ENCODE data around the gene LGALS14. TPM values are rescaled to one million over a fixed set of nuclear protein-coding genes. Genes with fewer than 3 reads are reported as not detected.

Gene LGALS14
- total RNA-seq, 1 experiment from 2014 or later, result not detected

- no peak for DNase-seq
- Mint-ChIP-seq H3K9me3 (ENCODE audit: low read depth, unreplicated experiment) (no peaks in the 10 kb centered on the region), H3K27ac (ENCODE audit: unreplicated experiment) (no peak overlapping the region), H3K36me3 (ENCODE audit: insufficient read depth, unreplicated experiment) (no peaks in the 10 kb centered on the region), H3K27me3 (ENCODE audit: unreplicated experiment) (peaks cover 99% of the 10 kb centered on the region), H3K4me1 (ENCODE audit: low read depth, unreplicated experiment) (no peaks in the 10 kb centered on the region), H3K4me3 (ENCODE audit: low read depth, unreplicated experiment) (no peak overlapping the region)
- no peak for TF ChIP-seq CTCF (IDR thresholded peaks at IDR 0.05; ENCODE audit: unreplicated experiment)
- intact Hi-C loops (cut with micrococcal nuclease; ENCODE audit: unreplicated experiment), result no loop called here
- BruUV-seq (replicated peaks), result no TSS peak
- CTCF ChIA-PET, result no interaction called here
Observed at GRCh38 chr19:39740395-39740794, 36.1 kb downstream of the LGALS14 start.

GRCh38 chr19:39745643-39746042, 41.4 kb downstream of the LGALS14 start:
- intact Hi-C loops (cut with micrococcal nuclease; ENCODE audit: unreplicated experiment), result no loop called here
- no peak for TF ChIP-seq CTCF (IDR thresholded peaks at IDR 0.05; ENCODE audit: unreplicated experiment)
- BruUV-seq (replicated peaks), result no TSS peak
- no peak overlapping the region for H3K4me3 Mint-ChIP-seq (ENCODE audit: low read depth, unreplicated experiment)
- no peak overlapping the region for H3K27ac Mint-ChIP-seq (ENCODE audit: unreplicated experiment)
- no peaks in the 10 kb centered on the region for H3K4me1 Mint-ChIP-seq (ENCODE audit: low read depth, unreplicated experiment)
- peaks cover 96% of the 10 kb centered on the region for H3K27me3 Mint-ChIP-seq (ENCODE audit: unreplicated experiment)
- no peaks in the 10 kb centered on the region for H3K9me3 Mint-ChIP-seq (ENCODE audit: low read depth, unreplicated experiment)
- CTCF ChIA-PET, result no interaction called here
- H3K36me3 Mint-ChIP-seq (ENCODE audit: insufficient read depth, unreplicated experiment), result no peaks in the 10 kb centered on the region
- no peak for DNase-seq

GRCh38 chr19:39746836-39747529, 42.7 kb downstream of the LGALS14 start:
- H3K9me3 Mint-ChIP-seq (ENCODE audit: low read depth, unreplicated experiment), result no peaks in the 10 kb centered on the region
- intact Hi-C loops (cut with micrococcal nuclease; ENCODE audit: unreplicated experiment), result no loop called here
- TF ChIP-seq CTCF (IDR thresholded peaks at IDR 0.05; ENCODE audit: unreplicated experiment), result no peak
- no peaks in the 10 kb centered on the region for H3K4me1 Mint-ChIP-seq (ENCODE audit: low read depth, unreplicated experiment)
- H3K27ac Mint-ChIP-seq (ENCODE audit: unreplicated experiment), result no peak overlapping the region
- peaks cover 91% of the 10 kb centered on the region for H3K27me3 Mint-ChIP-seq (ENCODE audit: unreplicated experiment)
- no peak overlapping the region for H3K4me3 Mint-ChIP-seq (ENCODE audit: low read depth, unreplicated experiment)
- H3K36me3 Mint-ChIP-seq (ENCODE audit: insufficient read depth, unreplicated experiment), result no peaks in the 10 kb centered on the region
- no TSS peak for BruUV-seq (replicated peaks)
- CTCF ChIA-PET, result no interaction called here
- no peak for DNase-seq

GRCh38 chr19:39749981-39750380, 45.7 kb downstream of the LGALS14 start:
- Mint-ChIP-seq H3K36me3 (ENCODE audit: insufficient read depth, unreplicated experiment) (no peaks in the 10 kb centered on the region), H3K9me3 (ENCODE audit: low read depth, unreplicated experiment) (no peaks in the 10 kb centered on the region), H3K4me1 (ENCODE audit: low read depth, unreplicated experiment) (no peaks in the 10 kb centered on the region), H3K27me3 (ENCODE audit: unreplicated experiment) (peaks cover 62% of the 10 kb centered on the region), H3K27ac (ENCODE audit: unreplicated experiment) (no peak overlapping the region), H3K4me3 (ENCODE audit: low read depth, unreplicated experiment) (no peak overlapping the region)
- intact Hi-C loops (cut with micrococcal nuclease; ENCODE audit: unreplicated experiment), result no loop called here
- DNase-seq, result no peak
- TF ChIP-seq CTCF (IDR thresholded peaks at IDR 0.05; ENCODE audit: unreplicated experiment), result no peak
- CTCF ChIA-PET, result no interaction called here
- BruUV-seq (replicated peaks), result no TSS peak
